ENCODE results near the gene DGKI.

GRCh38 chr7:137810248-137810647 lies 36.5 kb downstream of the DGKI start:
- TF ChIP-seq CTCF (IDR thresholded peaks at IDR 0.05): no peak
- no peak for TF ChIP-seq EZH2 (IDR thresholded peaks at IDR 0.05; ENCODE audit: borderline replicate concordance, insufficient read depth, low read depth, low read length, poor library complexity, severe bottlenecking)

All from B cell (primary cell).